CD14-positive monocyte (primary cell): ENCODE data around the gene MRM3. TPM values are rescaled to one million over a fixed set of nuclear protein-coding genes. Genes with fewer than 3 reads are reported as not detected.
"Not testable (repeated sequence)": the region's sequence is repeated elsewhere in the genome, so short reads cannot be mapped to it uniquely, and the experiment has no call there.

ENCODE experiments used
- DNase-seq, 3 donors: peaks; one replicate each; pipeline ENCODE4 v3.0.0-alpha.2; 2011 to 2022
- H2AFZ ChIP-seq: 2 replicates; pipeline ENCODE4 v1.6.0; 2012; ENCODE audit warnings: mild to moderate bottlenecking, low read depth, low read length, inconsistent platforms; ENCODE audit not compliant: insufficient read depth, poor library complexity, severe bottlenecking
- H3K27ac ChIP-seq, 2 donors: 1 replicate in 1 of 2; 2 replicates in 1 of 2; pipeline ENCODE4 v1.5.1; 2012 to 2013; ENCODE audit warnings: low read length in 2 of 2, control low read depth in 1 of 2, inconsistent platforms in 1 of 2, low read depth in 1 of 2, mild to moderate bottlenecking in 1 of 2
- H3K27me3 ChIP-seq, 2 donors: one replicate each; pipeline versions ENCODE4 v1.6.0 to v1.6.1; 2011 to 2013; ENCODE audit warnings: low read length in 2 of 2; ENCODE audit not compliant: control insufficient read depth in 2 of 2, insufficient read depth in 2 of 2
- H3K36me3 ChIP-seq, 2 donors: replicated peaks in 1 of 2; 1 replicate in 1 of 2; 2 replicates in 1 of 2; pipeline versions ENCODE4 v1.5.1 to v1.6.1; 2012 to 2013; ENCODE audit warnings: low read length in 2 of 2, control low read depth in 1 of 2, inconsistent platforms in 1 of 2, mild to moderate bottlenecking in 1 of 2; ENCODE audit not compliant: insufficient read depth in 2 of 2, control insufficient read depth in 1 of 2
- H3K4me1 ChIP-seq, 2 donors: 1 replicate in 1 of 2; 2 replicates in 1 of 2; pipeline versions ENCODE4 v1.5.1 to v1.6.1; 2012 to 2013; ENCODE audit warnings: low read length in 2 of 2, control low read depth in 1 of 2, inconsistent platforms in 1 of 2, mild to moderate bottlenecking in 1 of 2, moderate library complexity in 1 of 2; ENCODE audit not compliant: insufficient read depth in 2 of 2, control insufficient read depth in 1 of 2
- H3K4me2 ChIP-seq: replicated peaks from 2 replicates; pipeline ENCODE3; 2012; ENCODE audit warnings: low read length, moderate library complexity, mild to moderate bottlenecking; ENCODE audit not compliant: poor library complexity, severe bottlenecking; ENCODE audit errors: extremely low read depth
- H3K4me3 ChIP-seq, 3 experiments: fragments of 200-600 bp in 1 of 3; sonication (generic) in 1 of 3; replicated peaks in 1 of 3; 1 replicate in 2 of 3; 2 replicates in 1 of 3; pipeline ENCODE4 v1.5.1; 2011 to 2013; ENCODE audit warnings: low read length in 3 of 3, mild to moderate bottlenecking in 3 of 3, control low read depth in 2 of 3, low read depth in 2 of 3, inconsistent platforms in 1 of 3, moderate library complexity in 1 of 3
- H3K79me2 ChIP-seq: 2 replicates; pipeline ENCODE4 v1.6.0; 2012; ENCODE audit warnings: mild to moderate bottlenecking, control low read depth, inconsistent platforms, low read length, moderate library complexity; ENCODE audit not compliant: insufficient read depth
- H3K9ac ChIP-seq: 2 replicates; pipeline ENCODE4 v1.6.0; 2017; ENCODE audit warnings: low read length, mild to moderate bottlenecking; ENCODE audit not compliant: insufficient read depth, poor library complexity, severe bottlenecking
- H3K9me3 ChIP-seq, 2 donors: replicated peaks in 1 of 2; 1 replicate in 1 of 2; 2 replicates in 1 of 2; pipeline versions ENCODE4 v1.5.1 to v1.6.1; 2012 to 2013; ENCODE audit warnings: low read length in 2 of 2, control low read depth in 1 of 2; ENCODE audit not compliant: control insufficient read depth in 1 of 2, insufficient read depth in 1 of 2
- H4K20me1 ChIP-seq: 2 replicates; pipeline ENCODE4 v1.6.0; 2012; ENCODE audit warnings: mild to moderate bottlenecking, low read length, control low read depth, moderate library complexity; ENCODE audit not compliant: insufficient read depth
- H3K27ac Mint-ChIP-seq, 7 donors: one replicate each; pipeline ENCODE4 v1.8.0; 2020; ENCODE audit warnings: mild to moderate bottlenecking in 7 of 7, mixed read lengths in 7 of 7, moderate library complexity in 6 of 7, inconsistent platforms in 2 of 7
- H3K27me3 Mint-ChIP-seq, 3 donors: one replicate each; pipeline ENCODE4 v1.8.0; 2021 to 2022; ENCODE audit warnings: low read depth in 3 of 3, mild to moderate bottlenecking in 3 of 3, mixed read lengths in 3 of 3, moderate library complexity in 3 of 3, inconsistent platforms in 1 of 3
- H3K36me3 Mint-ChIP-seq, 2 donors: one replicate each; pipeline ENCODE4 v1.8.0; 2020; ENCODE audit warnings: mixed read lengths in 2 of 2, inconsistent platforms in 1 of 2, mild to moderate bottlenecking in 1 of 2
- H3K4me1 Mint-ChIP-seq: one replicate; pipeline ENCODE4 v1.8.0; 2020; ENCODE audit warnings: mild to moderate bottlenecking, mixed read lengths
- H3K4me3 Mint-ChIP-seq, 2 donors: one replicate each; pipeline ENCODE4 v1.8.0; 2020; ENCODE audit warnings: mild to moderate bottlenecking in 2 of 2, mixed read lengths in 2 of 2, moderate library complexity in 1 of 2
- H3K9me3 Mint-ChIP-seq, 7 donors: one replicate each; pipeline ENCODE4 v1.8.0; 2020 to 2022; ENCODE audit warnings: mixed read lengths in 7 of 7, mild to moderate bottlenecking in 6 of 7, moderate library complexity in 6 of 7, inconsistent platforms in 2 of 7
- CTCF ChIP-seq: fragments of 200-600 bp; IDR thresholded peaks from one replicate; pipeline ENCODE4 v1.8.0; 2022; ENCODE audit warnings: antibody characterized with exemption, mild to moderate bottlenecking
- WGBS: methylation state at CpG from one replicate; pipeline ENCODE4 v1.1.5; 2013; ENCODE audit warnings: missing lambda C conversion rate; ENCODE audit not compliant: insufficient coverage; 5-methylcytosine and 5-hydroxymethylcytosine counted together
- intact Hi-C, 2 donors: fragments of 100-400 bp; cut with micrococcal nuclease; formaldehyde crosslinking; loops; one replicate each; pipeline versions ENCODE4 v1.15.0 to v1.15.1; 2023
- polyA plus RNA-seq, 3 donors: library from polyadenylated mRNA; depleted of rRNA in 1 of 3; unstranded in 2 of 3; stranded (reverse) in 1 of 3; fragments of 300-500 nt in 2 of 3; fragments of >200 nt in 1 of 3; fragmentation: Illumina TruSeq in 2 of 3; gene quantifications; 1 replicate in 2 of 3; 2 replicates in 1 of 3; pipeline ENCODE4 v1.2.3, GENCODE V29; 2012 to 2021

The MRM3 gene
- polyA plus RNA-seq, 3 donors = 9.3 to 15.4 (median 12.8) TPM

GRCh38 chr17:834136-834535, 52.0 kb downstream of the MRM3 start:
- no peak overlapping the region for H3K27ac ChIP-seq
- WGBS = 95% methylated on average over 3 of the region's 6 CpGs
- no peak for TF ChIP-seq CTCF
- H3K79me2 ChIP-seq = no peaks in the 10 kb centered on the region
- no peak for DNase-seq
- Mint-ChIP-seq H3K9me3 (peaks cover 2 to 21% (median 14%) of the 10 kb centered on the region in 7 donors), H3K36me3 (no peaks in the 10 kb centered on the region), H3K4me1 (no peaks in the 10 kb centered on the region), H3K27ac (no peak overlapping the region), H3K4me3 (no peak overlapping the region), H3K27me3 (peaks cover 2 to 6% (median 4%) of the 10 kb centered on the region in 3 donors)
- no peak overlapping the region for H3K4me2 ChIP-seq
- peaks cover 5 to 9% of the 10 kb centered on the region in 2 donors for H3K9me3 ChIP-seq
- H3K9ac ChIP-seq = no peak overlapping the region
- no peak overlapping the region for H3K4me3 ChIP-seq
- H3K4me1 ChIP-seq = no peaks in the 10 kb centered on the region
- no peak overlapping the region for H2AFZ ChIP-seq
- H3K27me3 ChIP-seq = no peaks in the 10 kb centered on the region
- no peaks in the 10 kb centered on the region for H4K20me1 ChIP-seq
- H3K36me3 ChIP-seq = no peaks in the 10 kb centered on the region
- intact Hi-C loops = no loop called here

GRCh38 chr17:835263-835662, 53.1 kb downstream of the MRM3 start:
- H2AFZ ChIP-seq = no peak overlapping the region
- Mint-ChIP-seq H3K4me3 (no peak overlapping the region), H3K9me3 (peaks cover 2 to 21% (median 12%) of the 10 kb centered on the region in 7 donors), H3K27ac (no peak overlapping the region), H3K27me3 (peaks cover 3 to 6% (median 4%) of the 10 kb centered on the region in 3 donors), H3K36me3 (no peaks in the 10 kb centered on the region), H3K4me1 (no peaks in the 10 kb centered on the region)
- TF ChIP-seq CTCF = no peak
- no peak overlapping the region for H3K9ac ChIP-seq
- WGBS = 100% methylated on average over 2 of the region's 9 CpGs
- H3K27me3 ChIP-seq = no peaks in the 10 kb centered on the region
- H3K4me1 ChIP-seq = no peaks in the 10 kb centered on the region
- no peak overlapping the region for H3K27ac ChIP-seq
- H4K20me1 ChIP-seq = no peaks in the 10 kb centered on the region
- H3K36me3 ChIP-seq = no peaks in the 10 kb centered on the region
- H3K4me3 ChIP-seq = no peak overlapping the region
- peaks cover 5 to 6% of the 10 kb centered on the region in 2 donors for H3K9me3 ChIP-seq
- no peaks in the 10 kb centered on the region for H3K79me2 ChIP-seq
- DNase-seq = no peak
- no peak overlapping the region for H3K4me2 ChIP-seq
- intact Hi-C loops = no loop called here

DNA sequence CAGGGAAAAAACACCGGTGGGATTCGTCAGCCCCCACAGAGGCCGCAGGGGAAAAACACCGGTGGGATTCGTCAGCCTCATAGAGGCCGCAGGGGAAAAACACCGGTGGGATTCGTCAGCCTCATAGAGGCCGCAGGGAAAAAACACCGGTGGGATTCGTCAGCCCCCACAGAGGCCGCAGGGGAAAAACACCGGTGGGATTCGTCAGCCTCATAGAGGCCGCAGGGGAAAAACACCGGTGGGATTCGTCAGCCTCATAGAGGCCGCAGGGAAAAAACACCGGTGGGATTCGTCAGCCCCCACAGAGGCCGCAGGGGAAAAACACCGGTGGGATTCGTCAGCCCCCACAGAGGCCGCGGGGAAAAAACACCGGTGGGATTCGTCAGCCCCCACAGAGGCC, 53.6 kb downstream of the MRM3 start:
- H3K9ac ChIP-seq, H3K4me2 ChIP-seq, H4K20me1 ChIP-seq, H3K4me1 Mint-ChIP-seq, H3K27me3 ChIP-seq, H3K27ac ChIP-seq, H3K4me1 ChIP-seq, H3K27me3 Mint-ChIP-seq, H2AFZ ChIP-seq, H3K9me3 ChIP-seq, H3K4me3 Mint-ChIP-seq, H3K4me3 ChIP-seq, H3K36me3 Mint-ChIP-seq, DNase-seq, intact Hi-C loops, H3K27ac Mint-ChIP-seq, H3K79me2 ChIP-seq, H3K36me3 ChIP-seq: not testable (repeated sequence)
- peaks cover 2 to 20% (median 12%) of the 10 kb centered on the region in 7 donors for H3K9me3 Mint-ChIP-seq
- no CpG with 5 or more reads among the region's 27 CpGs for WGBS
